ENCODE results near the gene KCTD5.
A peak's percentile ranks its signal among the peaks of the same experiment; 100 is the strongest.
"Not testable (repeated sequence)": the region's sequence is repeated elsewhere in the genome, so short reads cannot be mapped to it uniquely, and the experiment has no call there.

KCTD5 gene

GRCh38 chr16:2682209-2683021 lies at the start of gene KCTD5:
Gene KCTD5 (plus strand): TSS chr16:2682523. CDS start chr16:2682549, 26 bp downstream.
- DNase-seq = peak; percentile 96

GRCh38 chr16:2639071-2639721 lies 43.1 kb upstream of the KCTD5 start:
- not testable (repeated sequence) for DNase-seq

GRCh38 chr16:2639722-2640072 lies 42.6 kb upstream of the KCTD5 start:
- not testable (repeated sequence) for DNase-seq

- not testable (repeated sequence) for DNase-seq
Measured at GRCh38 chr16:2642561-2642960, 39.8 kb upstream of the KCTD5 start.

GRCh38 chr16:2644754-2645453 lies 37.4 kb upstream of the KCTD5 start:
- DNase-seq = not testable (repeated sequence)

- DNase-seq = not testable (repeated sequence)
Measured at GRCh38 chr16:2651268-2651871, 31.0 kb upstream of the KCTD5 start.

GRCh38 chr16:2653915-2654314 lies 28.4 kb upstream of the KCTD5 start:
- DNase-seq = not testable (repeated sequence)

- not testable (repeated sequence) for DNase-seq
Measured at GRCh38 chr16:2654949-2655348, 27.4 kb upstream of the KCTD5 start.

GRCh38 chr16:2656985-2657384 lies 25.3 kb upstream of the KCTD5 start:
- no peak for DNase-seq

- DNase-seq = not testable (repeated sequence)
Measured at GRCh38 chr16:2657803-2658202, 24.5 kb upstream of the KCTD5 start.

- not testable (repeated sequence) for DNase-seq
Measured at GRCh38 chr16:2659560-2659959, 22.8 kb upstream of the KCTD5 start.

GRCh38 chr16:2660014-2660662 lies 22.2 kb upstream of the KCTD5 start:
- DNase-seq = not testable (repeated sequence)

- DNase-seq = peak; percentile 8
Measured at GRCh38 chr16:2660755-2661373, 21.5 kb upstream of the KCTD5 start.

GRCh38 chr16:2663553-2664546 lies 18.5 kb upstream of the KCTD5 start:
- DNase-seq = peak; percentile 69

GRCh38 chr16:2664574-2664982 lies 17.7 kb upstream of the KCTD5 start:
- no peak for DNase-seq

- not testable (repeated sequence) for DNase-seq
Measured at GRCh38 chr16:2666671-2667070, 15.7 kb upstream of the KCTD5 start.

GRCh38 chr16:2669587-2669986 lies 12.7 kb upstream of the KCTD5 start:
- DNase-seq = not testable (repeated sequence)

- DNase-seq = peak; percentile 77
Measured at GRCh38 chr16:2670017-2670416, 12.3 kb upstream of the KCTD5 start.

GRCh38 chr16:2671193-2671592 lies 11.1 kb upstream of the KCTD5 start:
- peak; percentile 10 for DNase-seq

GRCh38 chr16:2671741-2672140 lies 10.6 kb upstream of the KCTD5 start:
- DNase-seq = no peak
